ENCODE measurements around the gene KDM1B. TPM values are rescaled to one million over a fixed set of nuclear protein-coding genes. Genes with fewer than 3 reads are reported as not detected.

Gene KDM1B
- total RNA-seq, 1 donor from 2014 or later: 20.7 TPM

GRCh38 chr6:18189196-18189595 lies 34.0 kb downstream of the KDM1B start:
- TF ChIP-seq, protein P1, sequence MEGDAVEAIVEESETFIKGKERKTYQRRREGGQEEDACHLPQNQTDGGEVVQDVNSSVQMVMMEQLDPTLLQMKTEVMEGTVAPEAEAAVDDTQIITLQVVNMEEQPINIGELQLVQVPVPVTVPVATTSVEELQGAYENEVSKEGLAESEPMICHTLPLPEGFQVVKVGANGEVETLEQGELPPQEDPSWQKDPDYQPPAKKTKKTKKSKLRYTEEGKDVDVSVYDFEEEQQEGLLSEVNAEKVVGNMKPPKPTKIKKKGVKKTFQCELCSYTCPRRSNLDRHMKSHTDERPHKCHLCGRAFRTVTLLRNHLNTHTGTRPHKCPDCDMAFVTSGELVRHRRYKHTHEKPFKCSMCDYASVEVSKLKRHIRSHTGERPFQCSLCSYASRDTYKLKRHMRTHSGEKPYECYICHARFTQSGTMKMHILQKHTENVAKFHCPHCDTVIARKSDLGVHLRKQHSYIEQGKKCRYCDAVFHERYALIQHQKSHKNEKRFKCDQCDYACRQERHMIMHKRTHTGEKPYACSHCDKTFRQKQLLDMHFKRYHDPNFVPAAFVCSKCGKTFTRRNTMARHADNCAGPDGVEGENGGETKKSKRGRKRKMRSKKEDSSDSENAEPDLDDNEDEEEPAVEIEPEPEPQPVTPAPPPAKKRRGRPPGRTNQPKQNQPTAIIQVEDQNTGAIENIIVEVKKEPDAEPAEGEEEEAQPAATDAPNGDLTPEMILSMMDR (conservative IDR thresholded peaks at IDR 0.05): no peak

DNA sequence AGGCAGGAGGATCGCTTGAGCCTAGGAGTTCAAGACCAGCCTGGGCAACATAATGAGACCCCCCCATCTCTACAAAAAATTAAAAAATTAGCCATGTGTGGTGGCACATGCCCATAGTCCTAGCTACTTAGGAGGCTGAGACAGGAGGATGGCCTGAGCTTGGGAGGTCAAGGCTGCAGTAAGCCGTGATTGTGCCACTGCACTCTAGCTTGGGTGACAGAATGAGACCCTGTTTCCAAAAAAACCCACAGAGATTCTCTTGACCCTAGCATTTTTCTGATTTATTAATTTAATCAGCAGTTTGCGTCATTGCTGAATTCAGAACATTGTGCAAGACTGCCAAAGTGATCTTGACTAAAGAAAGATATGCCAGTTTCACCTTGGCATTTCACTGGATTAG lies 36.8 kb downstream of the KDM1B start:
- no peaks in the 10 kb centered on the region for H3K9me3 Mint-ChIP-seq
- H3K36me3 Mint-ChIP-seq: peaks cover 12% of the 10 kb centered on the region
- TF ChIP-seq, protein P1 (conservative IDR thresholded peaks at IDR 0.05): no peak
- H3K27me3 Mint-ChIP-seq: no peaks in the 10 kb centered on the region
- H3K4me1 Mint-ChIP-seq (ENCODE audit: unreplicated experiment): no peaks in the 10 kb centered on the region
- no peak overlapping the region for H3K27ac Mint-ChIP-seq
- no peak overlapping the region for H3K4me3 Mint-ChIP-seq
- no peak for DNase-seq (ENCODE audit: extremely low spot score, unreplicated experiment)

More at GRCh38 chr6:18189196-18189595, 34.0 kb downstream of the KDM1B start:
- Mint-ChIP-seq H3K4me1 (ENCODE audit: unreplicated experiment) (peaks cover 19% of the 10 kb centered on the region), H3K36me3 (peaks cover 7% of the 10 kb centered on the region), H3K27me3 (no peaks in the 10 kb centered on the region), H3K27ac (no peak overlapping the region), H3K4me3 (no peak overlapping the region), H3K9me3 (no peaks in the 10 kb centered on the region)
- no peak for DNase-seq (ENCODE audit: extremely low spot score, unreplicated experiment)

DNA sequence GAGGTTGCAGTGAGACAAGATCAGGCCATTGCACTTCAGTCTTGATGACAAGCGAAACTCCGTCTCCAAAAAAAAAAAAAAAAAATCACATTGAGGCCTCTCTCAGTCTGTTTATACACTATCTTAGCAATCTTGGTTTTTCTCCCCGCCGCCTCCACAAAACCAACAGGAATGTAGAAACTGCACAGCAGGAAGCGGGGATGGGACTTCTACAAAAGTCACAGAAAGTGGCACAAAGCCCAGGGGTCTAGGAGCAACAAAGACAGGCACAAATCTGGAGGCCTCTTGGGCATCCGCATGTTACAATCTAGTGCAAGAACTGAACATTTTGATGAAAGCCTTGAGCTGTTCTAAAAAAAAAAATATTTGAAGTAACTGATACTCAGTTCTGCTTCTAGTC lies 48.6 kb downstream of the KDM1B start:
- peaks cover 30% of the 10 kb centered on the region for H3K36me3 Mint-ChIP-seq
- no peak overlapping the region for H3K27ac Mint-ChIP-seq
- H3K4me1 Mint-ChIP-seq (ENCODE audit: unreplicated experiment): no peaks in the 10 kb centered on the region
- TF ChIP-seq, protein P1 (conservative IDR thresholded peaks at IDR 0.05): no peak
- no peaks in the 10 kb centered on the region for H3K27me3 Mint-ChIP-seq
- H3K4me3 Mint-ChIP-seq: no peak overlapping the region
- no peak for DNase-seq (ENCODE audit: extremely low spot score, unreplicated experiment)
- no peaks in the 10 kb centered on the region for H3K9me3 Mint-ChIP-seq

DNA sequence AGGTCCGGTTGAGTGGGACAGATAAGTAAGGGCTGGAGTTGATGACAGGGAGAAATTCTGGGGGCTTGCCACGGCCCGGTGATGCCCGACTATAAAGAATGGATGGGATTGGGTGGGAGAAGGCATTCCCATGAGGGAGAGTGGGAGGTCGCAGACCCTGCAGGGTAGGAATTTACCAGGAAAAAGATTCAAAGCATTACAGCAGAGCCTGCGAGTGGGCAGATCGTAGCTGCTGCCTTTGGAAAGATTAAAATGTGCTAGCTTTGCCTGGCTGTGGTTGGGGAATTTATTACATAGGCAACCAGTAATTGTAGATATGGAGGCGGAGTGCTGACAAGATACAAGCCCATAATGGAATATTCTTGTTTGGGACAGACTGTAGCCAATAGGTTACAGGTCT lies 49.5 kb downstream of the KDM1B start:
- no peaks in the 10 kb centered on the region for H3K27me3 Mint-ChIP-seq
- no peaks in the 10 kb centered on the region for H3K9me3 Mint-ChIP-seq
- TF ChIP-seq, protein P1 (conservative IDR thresholded peaks at IDR 0.05): no peak
- no peak overlapping the region for H3K27ac Mint-ChIP-seq
- H3K4me3 Mint-ChIP-seq: no peak overlapping the region
- peaks cover 30% of the 10 kb centered on the region for H3K36me3 Mint-ChIP-seq
- no peaks in the 10 kb centered on the region for H3K4me1 Mint-ChIP-seq (ENCODE audit: unreplicated experiment)
- DNase-seq (ENCODE audit: extremely low spot score, unreplicated experiment): no peak

GRCh38 chr6:18206591-18206990 lies 51.4 kb downstream of the KDM1B start:
- Mint-ChIP-seq H3K27ac (no peak overlapping the region), H3K27me3 (no peaks in the 10 kb centered on the region), H3K4me3 (no peak overlapping the region), H3K36me3 (peaks cover 31% of the 10 kb centered on the region), H3K9me3 (no peaks in the 10 kb centered on the region), H3K4me1 (ENCODE audit: unreplicated experiment) (no peaks in the 10 kb centered on the region)
- no peak for DNase-seq (ENCODE audit: extremely low spot score, unreplicated experiment)
- TF ChIP-seq, protein P1 (conservative IDR thresholded peaks at IDR 0.05): no peak

- Mint-ChIP-seq H3K4me1 (ENCODE audit: unreplicated experiment) (no peaks in the 10 kb centered on the region), H3K27ac (no peak overlapping the region), H3K9me3 (no peaks in the 10 kb centered on the region), H3K4me3 (no peak overlapping the region), H3K27me3 (no peaks in the 10 kb centered on the region), H3K36me3 (peaks cover 35% of the 10 kb centered on the region)
- DNase-seq (ENCODE audit: extremely low spot score, unreplicated experiment): no peak
- TF ChIP-seq, protein P1 (conservative IDR thresholded peaks at IDR 0.05): no peak
These were observed 52.2 kb downstream of the KDM1B start for GRCh38 chr6:18207438-18207837.

Data from type B pancreatic cell (in vitro differentiated cells).